Measurements from ENCODE around the gene TNS1.

GRCh38 chr2:217952409-217952808 is 50.4 kb downstream of the TNS1 start:
- TF ChIP-seq, protein P1, sequence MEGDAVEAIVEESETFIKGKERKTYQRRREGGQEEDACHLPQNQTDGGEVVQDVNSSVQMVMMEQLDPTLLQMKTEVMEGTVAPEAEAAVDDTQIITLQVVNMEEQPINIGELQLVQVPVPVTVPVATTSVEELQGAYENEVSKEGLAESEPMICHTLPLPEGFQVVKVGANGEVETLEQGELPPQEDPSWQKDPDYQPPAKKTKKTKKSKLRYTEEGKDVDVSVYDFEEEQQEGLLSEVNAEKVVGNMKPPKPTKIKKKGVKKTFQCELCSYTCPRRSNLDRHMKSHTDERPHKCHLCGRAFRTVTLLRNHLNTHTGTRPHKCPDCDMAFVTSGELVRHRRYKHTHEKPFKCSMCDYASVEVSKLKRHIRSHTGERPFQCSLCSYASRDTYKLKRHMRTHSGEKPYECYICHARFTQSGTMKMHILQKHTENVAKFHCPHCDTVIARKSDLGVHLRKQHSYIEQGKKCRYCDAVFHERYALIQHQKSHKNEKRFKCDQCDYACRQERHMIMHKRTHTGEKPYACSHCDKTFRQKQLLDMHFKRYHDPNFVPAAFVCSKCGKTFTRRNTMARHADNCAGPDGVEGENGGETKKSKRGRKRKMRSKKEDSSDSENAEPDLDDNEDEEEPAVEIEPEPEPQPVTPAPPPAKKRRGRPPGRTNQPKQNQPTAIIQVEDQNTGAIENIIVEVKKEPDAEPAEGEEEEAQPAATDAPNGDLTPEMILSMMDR (IDR thresholded peaks at IDR 0.05): no peak
- TF ChIP-seq EZH2phosphoT487 (IDR thresholded peaks at IDR 0.05) (no peak), EZH2 (IDR thresholded peaks at IDR 0.05) (no peak)
